T-helper 9 cell (primary cell): ENCODE measurements around the gene CDK6.
"Not testable (repeated sequence)": the region's sequence is repeated elsewhere in the genome, so short reads cannot be mapped to it uniquely, and the experiment has no call there.

ENCODE experiments used
- DNase-seq: peaks from one replicate; pipeline ENCODE4 v3.0.0-alpha.2; 2020

CDK6 gene

DNA sequence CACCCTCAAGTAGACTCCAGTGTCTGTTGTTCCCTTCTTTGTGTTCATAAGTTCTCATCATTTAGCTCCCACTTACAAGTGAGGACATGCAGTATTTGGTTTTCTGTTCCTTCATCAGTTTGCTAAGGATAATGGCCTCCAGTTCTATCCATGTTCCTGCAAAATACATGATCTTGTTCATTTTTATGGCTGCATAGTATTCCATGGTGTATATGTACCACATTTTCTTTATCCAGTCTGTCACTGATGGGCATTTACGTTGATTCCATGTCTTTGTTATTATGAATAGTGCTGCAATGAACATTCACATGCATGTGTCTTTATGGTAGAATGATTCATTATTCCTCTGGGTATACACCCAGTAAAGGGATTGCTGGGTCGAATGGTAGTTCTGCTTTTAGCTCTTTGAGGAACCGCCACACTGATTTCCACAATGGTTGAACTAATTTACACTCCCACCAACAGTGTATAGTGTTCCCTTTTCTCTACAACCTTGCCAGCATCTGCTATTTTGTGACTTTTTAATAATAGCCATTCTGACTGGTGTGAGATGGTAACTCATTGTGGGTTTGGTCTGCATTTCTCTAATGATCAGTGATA is 79.0 kb downstream of the CDK6 start:
- not testable (repeated sequence) for DNase-seq

- DNase-seq: no peak
Measured at GRCh38 chr7:92755680-92756079, 80.7 kb downstream of the CDK6 start.

DNA sequence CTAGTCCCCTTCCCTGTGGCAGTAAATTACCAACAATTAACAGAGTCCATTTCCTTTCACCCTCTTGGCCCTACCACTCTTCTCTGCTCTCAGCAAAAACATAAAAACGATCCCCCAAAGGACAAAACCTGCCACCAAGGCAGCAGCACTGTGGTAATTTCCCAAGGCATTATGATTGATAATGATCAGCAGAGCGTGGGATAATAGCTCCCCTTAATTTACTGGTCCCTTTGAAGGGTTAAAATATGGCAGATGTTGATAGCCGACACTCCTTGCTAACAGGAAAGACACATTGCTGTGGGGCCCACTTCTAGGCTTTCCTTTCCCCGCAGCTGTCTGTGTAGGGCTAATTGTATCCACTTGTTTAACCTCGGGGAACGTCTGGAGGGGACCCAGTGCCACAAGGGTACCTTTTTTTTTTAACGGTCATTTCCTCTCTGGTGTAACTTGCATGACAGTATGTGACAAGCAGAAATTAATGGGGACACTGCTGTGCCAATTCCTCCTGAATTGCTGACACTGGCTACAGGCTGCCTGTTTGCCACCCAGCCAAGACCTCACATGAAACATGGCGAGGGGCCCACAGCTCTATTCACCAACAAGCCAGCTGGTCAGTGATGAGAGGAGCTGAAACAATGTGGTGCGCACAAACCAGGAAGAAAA is 81.3 kb downstream of the CDK6 start:
- DNase-seq: no peak

DNA sequence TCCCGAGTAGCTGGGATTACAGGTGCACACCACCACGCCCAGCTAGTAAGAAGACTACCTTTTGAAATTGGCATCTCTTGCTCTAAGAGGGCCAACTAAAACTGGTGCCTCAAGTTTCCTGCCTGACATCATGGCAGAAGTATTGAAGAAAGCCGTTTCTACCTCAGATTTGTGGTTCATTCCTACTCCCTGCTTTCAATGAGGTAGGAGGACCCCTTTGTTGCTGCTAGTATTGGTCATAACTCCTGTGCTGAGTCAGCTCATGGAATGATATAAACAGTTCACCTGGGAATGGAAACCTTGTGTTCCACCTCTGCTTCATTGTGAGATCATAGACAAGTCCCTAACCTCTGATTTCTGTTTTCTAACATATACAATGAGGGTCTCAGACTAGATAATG is 82.8 kb downstream of the CDK6 start:
- no peak for DNase-seq

- no peak for DNase-seq
Measured at GRCh38 chr7:92751902-92752901, 84.2 kb downstream of the CDK6 start.

- no peak for DNase-seq
Measured at GRCh38 chr7:92750946-92751345, 85.4 kb downstream of the CDK6 start.

DNA sequence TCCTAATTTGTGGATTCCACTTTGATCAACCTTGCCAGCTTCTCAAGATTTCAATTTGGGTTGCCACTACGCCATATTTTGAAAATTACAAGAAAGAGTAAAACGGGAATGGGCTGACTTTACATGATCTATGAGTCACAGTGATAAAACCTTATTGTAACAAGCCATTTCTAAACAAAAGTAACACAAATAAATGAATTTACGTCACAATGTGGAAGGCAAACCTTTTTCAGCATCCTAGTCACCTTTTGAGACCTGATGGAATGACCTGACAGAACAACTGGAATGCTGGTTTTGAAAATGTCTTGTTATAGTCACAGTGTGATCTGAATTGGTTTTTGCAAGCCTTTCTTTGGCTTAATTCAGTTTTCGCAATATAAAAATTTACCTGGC is 85.9 kb downstream of the CDK6 start:
- no peak for DNase-seq

- DNase-seq: no peak
Measured at GRCh38 chr7:92749832-92750446, 86.4 kb downstream of the CDK6 start.

DNA sequence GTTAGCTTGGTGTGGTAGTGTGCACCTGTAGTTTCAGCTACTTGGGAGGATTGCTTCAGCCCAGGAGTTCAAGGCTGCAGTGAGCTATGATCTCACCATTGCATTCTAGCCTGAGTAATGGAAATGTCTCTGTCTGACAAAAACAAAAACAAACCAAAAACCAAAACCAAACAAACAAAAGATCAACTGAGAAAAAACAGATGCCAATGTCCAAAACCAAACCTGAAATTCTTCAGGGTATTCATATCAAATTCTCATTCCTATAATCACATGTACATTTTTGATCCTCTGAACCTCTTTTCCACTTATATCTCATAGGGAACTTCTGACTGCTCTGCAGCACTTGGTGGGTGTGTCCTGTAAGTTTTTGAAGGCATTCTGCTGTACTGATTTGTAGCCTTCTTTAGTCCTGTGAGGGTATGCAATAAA is 87.0 kb downstream of the CDK6 start:
- DNase-seq: no peak

- DNase-seq: no peak
Measured at GRCh38 chr7:92748495-92748894, 87.9 kb downstream of the CDK6 start.

DNA sequence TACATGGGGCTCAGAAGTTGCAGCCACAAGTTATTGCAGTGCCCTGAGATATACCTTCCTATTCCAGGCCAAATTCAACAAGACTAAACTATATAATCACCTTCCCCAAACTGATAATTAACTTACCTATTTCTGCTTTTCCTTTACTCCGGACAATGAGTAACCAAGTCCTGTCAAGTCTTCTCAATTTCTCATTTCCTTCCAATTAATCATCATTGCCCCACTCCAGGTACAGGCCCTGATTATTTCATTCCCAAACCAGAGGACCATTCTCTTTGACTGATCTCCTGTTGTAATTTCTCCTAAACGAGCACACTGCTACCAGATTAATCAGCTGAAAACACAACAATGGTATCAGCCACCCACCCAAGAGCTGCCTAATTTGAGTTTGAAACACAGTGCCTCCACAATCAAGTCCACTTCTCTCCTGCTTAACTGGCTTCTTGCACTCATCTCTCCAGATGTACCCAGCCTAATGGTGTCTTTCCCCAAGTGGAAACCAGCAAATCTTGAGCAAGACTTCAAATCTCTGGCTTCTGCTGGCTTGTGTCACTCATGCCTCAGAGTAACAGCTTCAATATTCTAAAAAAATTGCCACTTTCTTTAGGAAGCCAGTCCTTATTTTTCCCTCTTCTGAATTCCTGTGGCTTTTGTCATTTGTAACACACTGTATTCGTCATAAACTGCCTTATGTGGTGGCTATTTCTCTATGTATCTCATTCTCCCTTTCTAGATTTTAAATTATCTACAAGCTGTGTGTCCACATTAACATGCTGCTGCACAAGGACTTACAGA is 89.1 kb downstream of the CDK6 start:
- DNase-seq: no peak

GRCh38 chr7:92745241-92745640 is 91.1 kb downstream of the CDK6 start:
- no peak for DNase-seq

DNA sequence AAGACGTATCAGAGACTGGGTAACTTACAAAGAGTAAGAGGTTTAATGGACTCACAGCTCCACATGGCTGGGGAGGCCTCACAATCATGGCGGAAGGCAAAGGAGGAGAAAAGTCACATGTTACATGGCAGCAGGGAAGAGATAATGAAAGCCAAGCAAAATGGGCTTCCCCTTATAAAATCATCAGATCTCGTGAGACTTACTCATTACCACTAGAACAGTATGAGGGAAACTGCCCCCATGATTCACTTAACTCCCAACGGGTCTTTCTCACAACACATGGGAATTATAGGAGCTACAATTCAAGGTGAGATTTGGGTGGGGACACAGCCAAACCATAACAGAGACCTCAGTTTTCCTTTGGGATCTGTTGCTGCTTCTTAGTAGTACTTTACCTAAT is 92.2 kb downstream of the CDK6 start:
- not testable (repeated sequence) for DNase-seq

DNA sequence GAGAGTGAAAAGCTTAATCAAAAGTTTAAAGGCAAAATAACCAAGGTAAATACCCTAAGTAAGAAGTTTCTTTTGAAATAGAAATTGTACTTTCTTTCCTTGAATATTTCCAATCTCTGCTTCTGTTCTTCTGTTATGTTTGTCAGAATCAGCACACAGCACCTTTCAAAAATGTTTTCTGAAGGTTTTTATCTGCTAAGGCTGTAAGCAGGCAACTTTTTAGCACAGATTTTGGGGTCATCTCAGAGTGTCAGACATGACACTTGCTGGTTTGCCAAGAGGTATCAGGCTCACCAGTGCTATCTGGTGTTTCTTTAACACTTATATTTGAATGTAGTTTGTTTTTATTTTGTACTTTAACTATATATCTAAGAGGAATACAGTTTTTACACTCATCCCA is 94.2 kb downstream of the CDK6 start:
- DNase-seq: no peak

DNA sequence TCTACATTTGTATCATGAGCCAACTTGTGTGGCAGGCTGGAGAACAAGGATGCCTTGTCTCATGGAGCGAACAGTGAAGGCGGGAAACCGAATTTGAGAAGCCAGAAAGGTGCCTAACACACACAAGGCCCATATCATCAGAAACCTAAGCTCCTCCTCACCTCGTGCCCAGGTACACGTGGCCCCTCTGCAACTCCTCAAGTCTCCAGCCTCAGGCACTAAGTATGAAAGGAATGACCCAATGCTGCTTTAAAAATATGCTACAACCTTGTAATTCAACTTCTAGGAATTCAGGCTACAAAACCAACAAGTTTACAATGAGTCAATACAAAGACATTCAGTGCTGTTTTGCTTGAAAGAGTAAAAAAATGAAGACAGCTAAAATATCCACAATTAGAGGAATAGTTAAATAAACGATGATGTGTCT is 95.7 kb downstream of the CDK6 start:
- no peak for DNase-seq

- DNase-seq: no peak
Measured at GRCh38 chr7:92740134-92740533, 96.2 kb downstream of the CDK6 start.

- no peak for DNase-seq
Measured at GRCh38 chr7:92739091-92739490, 97.3 kb downstream of the CDK6 start.

GRCh38 chr7:92737706-92738105 is 98.7 kb downstream of the CDK6 start:
- DNase-seq: no peak

GRCh38 chr7:92736870-92737269 is 99.5 kb downstream of the CDK6 start:
- no peak for DNase-seq

DNA sequence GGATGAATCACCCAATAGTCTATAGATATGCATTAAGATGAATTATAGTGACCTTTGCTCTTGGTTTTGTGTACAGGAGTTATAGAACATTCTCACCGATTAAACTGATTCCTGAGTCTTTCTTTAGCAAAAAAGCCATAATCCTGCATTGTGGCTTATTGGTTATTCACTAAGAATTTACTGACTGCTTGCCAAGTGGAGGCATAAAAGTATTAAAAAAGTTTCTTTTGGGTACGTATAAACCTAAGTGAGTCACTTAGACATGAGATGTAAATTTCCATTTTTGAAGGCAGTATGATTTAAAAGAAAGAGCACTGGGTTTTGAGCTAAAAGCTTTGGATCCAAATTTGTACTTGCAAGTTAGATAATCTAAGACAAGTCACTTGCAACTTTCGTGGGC is 100.7 kb downstream of the CDK6 start:
- no peak for DNase-seq

DNA sequence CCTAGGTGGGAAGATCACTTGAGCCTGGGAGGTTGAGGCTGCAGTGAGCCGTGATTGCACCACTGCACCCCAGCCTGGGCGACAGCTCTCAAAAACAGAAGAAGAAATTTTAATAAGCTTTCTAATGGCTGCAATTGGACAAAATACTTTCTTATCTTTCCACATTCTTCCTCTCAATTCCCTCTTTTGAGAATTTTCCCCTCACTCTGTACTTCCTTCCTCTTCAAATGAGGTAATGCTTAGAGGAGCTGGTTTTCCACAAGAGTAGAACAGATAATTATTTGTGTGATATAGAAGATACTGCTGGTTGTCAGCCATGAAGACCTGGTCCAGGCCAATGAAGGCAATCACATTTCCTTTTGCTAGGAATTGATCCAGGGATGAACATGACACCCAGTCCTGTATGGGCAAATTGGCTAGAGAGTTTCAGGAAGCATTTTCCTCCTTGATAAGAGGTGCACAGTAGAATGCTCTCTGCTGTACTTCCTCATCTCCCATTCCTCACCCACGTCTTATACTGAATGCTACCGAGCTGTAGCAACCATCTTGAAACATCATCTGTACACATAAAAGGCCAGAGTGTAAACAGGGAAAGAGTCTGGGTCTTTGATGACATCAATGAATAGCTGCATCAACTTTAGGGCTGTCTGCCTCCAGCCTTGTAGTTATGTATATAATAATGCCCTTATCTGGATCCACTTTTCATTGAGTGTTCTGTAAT is 103.9 kb downstream of the CDK6 start:
- no peak for DNase-seq
